Esophagus squamous epithelium (tissue), 5 donors: ENCODE results near the gene TMEM191B. TPM values are rescaled to one million over a fixed set of nuclear protein-coding genes. Genes with fewer than 3 reads are reported as not detected.
"Not testable (repeated sequence)": the region's sequence is repeated elsewhere in the genome, so short reads cannot be mapped to it uniquely, and the experiment has no call there.

Experiments used
- DNase-seq: peaks from one replicate; lab custom pipeline; 2025; lab: John Stamatoyannopoulos, UW
- H3K27ac ChIP-seq, 4 donors: fragments of 200-600 bp; sonication (generic); one replicate each; pipeline ENCODE4 v1.5.1; 2016 to 2019; ENCODE audit warnings: mild to moderate bottlenecking in 1 of 4
- H3K27me3 ChIP-seq, 4 donors: fragments of 200-600 bp; sonication (generic); 1 replicate in 3 of 4; 2 replicates in 1 of 4; pipeline versions ENCODE4 v1.5.1 to v1.6.0; 2017 to 2021; ENCODE audit warnings: antibody characterized with exemption in 1 of 4
- H3K36me3 ChIP-seq, 3 donors: fragments of 200-600 bp; sonication (generic); one replicate each; pipeline ENCODE4 v1.5.1; 2016 to 2019
- H3K4me1 ChIP-seq, 3 donors: fragments of 200-600 bp; sonication (generic); one replicate each; pipeline ENCODE4 v1.5.1; 2017 to 2019
- H3K4me3 ChIP-seq, 4 donors: fragments of 200-600 bp; sonication (generic); 1 replicate in 3 of 4; 2 replicates in 1 of 4; pipeline ENCODE4 v1.5.1; 2016 to 2019; ENCODE audit warnings: mild to moderate bottlenecking in 2 of 4, moderate library complexity in 1 of 4
- H3K9me3 ChIP-seq, 3 donors: fragments of 200-600 bp; sonication (generic); one replicate each; pipeline ENCODE4 v1.5.1; 2016 to 2019
- WGBS, 2 donors: methylation state at CpG; one replicate each; pipeline ENCODE4 v1.1.5; 2018; 5-methylcytosine and 5-hydroxymethylcytosine counted together
- intact Hi-C: fragments of 100-400 bp; cut with DNase I; formaldehyde crosslinking; loops from one replicate; pipeline ENCODE4 v1.15.0; 2022
- total RNA-seq, 4 donors: library from RNA; depleted of rRNA; stranded (reverse); fragments of >200 nt; gene quantifications; one replicate each; pipeline ENCODE4 v1.1.0, GENCODE V29; 2016
- donor health status: DM: yes; HTN: yes; CAD: no.

TMEM191B gene
- total RNA-seq, 4 donors from 2014 or later, result 0.12 to 21.6 (median 0.13) TPM; not detected in 1

DNA sequence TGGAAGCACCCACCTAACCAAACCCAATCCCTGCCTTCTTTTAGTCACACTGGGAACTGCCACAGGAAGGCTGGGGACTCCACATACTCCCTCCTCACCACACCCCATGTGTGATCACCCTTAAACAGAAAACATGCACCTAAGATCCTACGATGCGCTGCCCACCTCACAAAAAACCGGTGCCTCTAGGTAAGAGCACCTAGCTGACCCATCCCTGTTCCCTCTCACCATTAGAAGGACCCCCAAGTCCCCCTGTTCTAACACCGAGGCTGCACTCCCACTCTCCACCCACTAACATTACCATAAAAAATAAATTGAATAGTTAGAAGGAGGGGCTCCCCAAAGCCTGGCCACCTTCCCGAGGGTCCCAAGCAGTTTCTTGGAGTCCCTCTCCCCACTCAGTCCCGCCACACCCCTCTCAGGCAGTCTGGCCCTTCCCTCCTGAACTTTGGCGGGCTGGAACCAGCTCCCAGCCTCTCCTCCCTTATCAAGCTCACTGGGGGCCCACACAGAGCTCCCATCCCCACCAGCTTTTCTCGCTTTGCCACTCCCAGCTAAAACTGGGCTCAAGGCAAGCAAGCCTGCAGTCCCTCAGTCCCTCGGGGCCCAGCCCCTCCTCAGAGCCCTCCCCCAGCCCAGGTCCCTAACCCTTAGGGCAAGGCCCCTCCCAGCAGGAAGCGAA is 46.0 kb downstream of the TMEM191B start:
- H3K27me3 ChIP-seq, H3K27ac ChIP-seq, intact Hi-C loops, H3K36me3 ChIP-seq, DNase-seq, H3K9me3 ChIP-seq, H3K4me1 ChIP-seq, H3K4me3 ChIP-seq: not testable (repeated sequence)
- WGBS, 2 donors, result 72% methylated on average over 7 of the region's 10 CpGs; no CpG with 5 or more reads in 1 of the 2 donors

DNA sequence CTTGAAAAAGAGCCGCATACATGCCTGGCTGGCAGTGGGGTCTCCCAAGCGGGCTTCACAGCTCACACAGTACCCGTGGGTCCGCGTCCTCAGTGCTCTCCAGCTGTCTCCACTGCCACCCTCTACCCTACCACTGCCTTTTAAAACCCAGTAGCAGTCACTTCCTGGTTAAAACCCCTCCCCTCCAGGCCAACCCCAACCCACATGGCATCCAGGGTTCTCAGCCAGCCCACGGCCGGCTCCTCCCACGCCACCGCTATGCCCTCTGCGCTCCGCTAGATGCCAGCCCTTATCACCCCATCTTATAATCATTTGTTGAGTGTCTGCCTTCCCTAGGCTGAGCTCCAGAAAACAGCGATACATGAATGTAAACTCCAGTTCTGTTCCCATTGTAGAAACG is 47.0 kb downstream of the TMEM191B start:
- DNase-seq, H3K4me3 ChIP-seq, H3K27me3 ChIP-seq, intact Hi-C loops, H3K27ac ChIP-seq, H3K36me3 ChIP-seq, H3K9me3 ChIP-seq, H3K4me1 ChIP-seq: not testable (repeated sequence)
- no CpG with 5 or more reads among the region's 13 CpGs for WGBS, 2 donors

DNA sequence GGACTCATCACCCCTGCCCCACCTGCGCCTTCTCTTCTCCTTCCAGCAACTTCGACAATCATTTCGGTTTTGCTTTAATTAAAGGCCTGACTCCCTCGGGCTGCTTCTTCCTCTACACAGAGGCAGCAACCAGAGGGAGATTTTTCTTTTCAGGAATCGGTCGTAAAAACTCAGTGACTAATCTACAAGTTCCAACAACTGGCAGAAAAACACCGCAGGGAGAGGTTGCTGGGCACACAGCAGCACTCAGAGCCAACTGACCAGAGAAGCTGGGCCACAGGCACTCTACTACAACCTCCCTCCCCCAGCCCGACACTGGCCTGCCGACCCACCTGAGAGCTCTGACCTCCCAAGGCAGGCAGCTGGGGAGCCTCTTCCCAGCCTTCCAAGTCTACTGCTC is 48.1 kb downstream of the TMEM191B start:
- H3K4me3 ChIP-seq, H3K27me3 ChIP-seq: not testable (repeated sequence)

DNA sequence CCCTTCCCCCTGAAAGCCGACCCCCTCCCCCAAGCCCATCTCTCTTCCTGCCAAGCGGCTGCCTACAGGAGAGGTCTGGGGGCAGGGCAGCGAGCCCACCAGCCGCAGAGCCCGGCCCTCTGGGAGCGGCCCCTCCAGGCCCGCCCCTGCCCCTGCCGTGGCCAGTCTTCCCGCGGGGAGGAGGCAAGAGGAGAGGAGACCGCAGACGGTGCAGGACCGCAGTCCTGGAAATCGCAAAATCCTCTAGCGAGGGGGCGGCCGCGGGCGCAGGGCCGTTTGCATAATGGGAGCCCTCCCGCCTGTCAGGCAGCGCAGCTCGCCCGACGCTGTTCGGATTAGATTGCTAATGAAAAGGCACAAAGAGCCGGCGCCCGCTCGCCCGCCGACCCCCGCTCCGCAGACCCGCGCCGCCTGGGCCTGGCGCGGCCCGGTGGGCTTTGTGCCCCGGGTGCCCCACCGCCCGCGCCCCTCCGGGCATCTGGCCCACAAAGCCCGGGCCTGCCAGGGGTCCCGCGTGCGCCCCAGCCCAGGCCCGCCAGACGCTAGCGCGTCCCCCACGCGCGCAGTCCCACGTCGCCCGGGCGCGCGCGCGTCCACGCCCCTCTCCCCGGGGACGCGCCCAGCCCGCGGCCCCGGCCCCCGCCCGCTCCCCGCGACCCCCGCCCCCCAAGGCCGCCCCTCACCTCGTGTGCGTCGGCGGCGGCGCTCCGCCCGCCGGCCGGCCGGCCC is 49.7 kb downstream of the TMEM191B start:
- H3K36me3 ChIP-seq, H3K27me3 ChIP-seq, H3K4me1 ChIP-seq, DNase-seq, intact Hi-C loops, H3K27ac ChIP-seq, H3K9me3 ChIP-seq, H3K4me3 ChIP-seq: not testable (repeated sequence)
- WGBS, 2 donors, result no CpG with 5 or more reads among the region's 88 CpGs

More for the DNA sequence above, 48.1 kb downstream of the TMEM191B start:
- H3K4me1 ChIP-seq, H3K27ac ChIP-seq, H3K36me3 ChIP-seq, intact Hi-C loops, H3K9me3 ChIP-seq, DNase-seq: not testable (repeated sequence)
- no CpG with 5 or more reads among the region's 9 CpGs for WGBS, 2 donors

DNA sequence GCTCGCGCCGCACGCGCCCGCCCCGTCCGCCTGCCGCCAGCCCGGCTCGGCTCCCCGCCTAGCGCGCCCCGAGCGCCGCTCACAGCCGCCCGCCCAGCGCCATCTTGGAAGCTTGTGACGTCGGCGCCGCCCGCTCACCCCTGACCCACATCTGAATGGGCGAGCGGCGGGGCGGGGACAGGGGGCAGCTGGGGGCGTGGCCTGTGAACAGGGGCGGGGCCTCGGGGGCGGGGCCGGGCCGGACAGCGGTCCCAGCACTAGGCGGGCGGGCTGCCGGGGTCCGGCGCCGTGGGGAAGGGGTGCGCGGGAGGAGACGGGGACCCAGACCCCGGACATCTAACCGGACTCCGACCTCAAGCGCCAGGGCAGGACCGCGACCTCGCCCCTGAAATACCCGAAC is 50.2 kb downstream of the TMEM191B start:
- H3K9me3 ChIP-seq, H3K36me3 ChIP-seq, H3K4me1 ChIP-seq, DNase-seq, intact Hi-C loops, H3K27me3 ChIP-seq, H3K27ac ChIP-seq: not testable (repeated sequence)
- peak overlapping the region in 1 of 4 donors; percentile 26 for H3K4me3 ChIP-seq
- WGBS, 2 donors, result no CpG with 5 or more reads among the region's 53 CpGs

Other genes with a start within 250 kb of the TMEM191B start
- not detected for gene GGTLC3, start 9.6 kb upstream of the TMEM191B start, total RNA-seq
- gene RIMBP3, start 84.1 kb downstream of the TMEM191B start, total RNA-seq, result under 1 TPM in 2 of 4 donors, not detected in 2; 0.18 to 0.19 TPM